ENCODE results near the gene RAB28.

- TF ChIP-seq EZH2 (IDR thresholded peaks at IDR 0.05): no peak
- TF ChIP-seq, protein P1, sequence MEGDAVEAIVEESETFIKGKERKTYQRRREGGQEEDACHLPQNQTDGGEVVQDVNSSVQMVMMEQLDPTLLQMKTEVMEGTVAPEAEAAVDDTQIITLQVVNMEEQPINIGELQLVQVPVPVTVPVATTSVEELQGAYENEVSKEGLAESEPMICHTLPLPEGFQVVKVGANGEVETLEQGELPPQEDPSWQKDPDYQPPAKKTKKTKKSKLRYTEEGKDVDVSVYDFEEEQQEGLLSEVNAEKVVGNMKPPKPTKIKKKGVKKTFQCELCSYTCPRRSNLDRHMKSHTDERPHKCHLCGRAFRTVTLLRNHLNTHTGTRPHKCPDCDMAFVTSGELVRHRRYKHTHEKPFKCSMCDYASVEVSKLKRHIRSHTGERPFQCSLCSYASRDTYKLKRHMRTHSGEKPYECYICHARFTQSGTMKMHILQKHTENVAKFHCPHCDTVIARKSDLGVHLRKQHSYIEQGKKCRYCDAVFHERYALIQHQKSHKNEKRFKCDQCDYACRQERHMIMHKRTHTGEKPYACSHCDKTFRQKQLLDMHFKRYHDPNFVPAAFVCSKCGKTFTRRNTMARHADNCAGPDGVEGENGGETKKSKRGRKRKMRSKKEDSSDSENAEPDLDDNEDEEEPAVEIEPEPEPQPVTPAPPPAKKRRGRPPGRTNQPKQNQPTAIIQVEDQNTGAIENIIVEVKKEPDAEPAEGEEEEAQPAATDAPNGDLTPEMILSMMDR (IDR thresholded peaks at IDR 0.05): no peak
Observed at GRCh38 chr4:13471400-13471799, 12.7 kb downstream of the RAB28 start.
